LNCAP (cell line): ENCODE data around the gene VMO1.

Experiments used
- CTCF ChIP-seq: fragments of 450-650 bp; IDR thresholded peaks from 2 replicates; pipeline ENCODE4 v1.5.1; 2017; ENCODE audit warnings: mild to moderate bottlenecking

VMO1 gene

GRCh38 chr17:4782652-4783051 is 3.5 kb downstream of the VMO1 start:
- no peak for TF ChIP-seq CTCF

- no peak for TF ChIP-seq CTCF
Measured at GRCh38 chr17:4780325-4780955, 5.7 kb downstream of the VMO1 start.

- no peak for TF ChIP-seq CTCF
Measured at GRCh38 chr17:4777969-4778760, 8.0 kb downstream of the VMO1 start.

- TF ChIP-seq CTCF, result no peak
Measured at GRCh38 chr17:4772235-4772613, 13.9 kb downstream of the VMO1 start.

- TF ChIP-seq CTCF, result no peak
Measured at GRCh38 chr17:4771519-4772234, 14.5 kb downstream of the VMO1 start, which contains the start of gene TM4SF5. TM4SF5 (plus strand) TSS chr17:4771886; CDS start chr17:4771923, 37 bp downstream.

- TF ChIP-seq CTCF, result no peak
Measured at GRCh38 chr17:4769628-4770027, 16.5 kb downstream of the VMO1 start.

GRCh38 chr17:4768298-4768697 is 17.9 kb downstream of the VMO1 start:
- TF ChIP-seq CTCF, result no peak
